GM12873 (cell line): Measurements from ENCODE around the gene FAM234A.

Experiments used
- TF ChIP-seq, protein P1 (sequence below): IDR thresholded peaks from 2 replicates; pipeline ENCODE4 v1.5.1; 2012; ENCODE audit warnings: low read depth, mild to moderate bottlenecking, moderate library complexity, low read length, control low read depth; ENCODE audit not compliant: insufficient read depth; ENCODE audit errors: missing control alignments

Gene FAM234A

GRCh38 chr16:243348-243747 lies 8.7 kb downstream of the FAM234A start:
- TF ChIP-seq, protein P1, sequence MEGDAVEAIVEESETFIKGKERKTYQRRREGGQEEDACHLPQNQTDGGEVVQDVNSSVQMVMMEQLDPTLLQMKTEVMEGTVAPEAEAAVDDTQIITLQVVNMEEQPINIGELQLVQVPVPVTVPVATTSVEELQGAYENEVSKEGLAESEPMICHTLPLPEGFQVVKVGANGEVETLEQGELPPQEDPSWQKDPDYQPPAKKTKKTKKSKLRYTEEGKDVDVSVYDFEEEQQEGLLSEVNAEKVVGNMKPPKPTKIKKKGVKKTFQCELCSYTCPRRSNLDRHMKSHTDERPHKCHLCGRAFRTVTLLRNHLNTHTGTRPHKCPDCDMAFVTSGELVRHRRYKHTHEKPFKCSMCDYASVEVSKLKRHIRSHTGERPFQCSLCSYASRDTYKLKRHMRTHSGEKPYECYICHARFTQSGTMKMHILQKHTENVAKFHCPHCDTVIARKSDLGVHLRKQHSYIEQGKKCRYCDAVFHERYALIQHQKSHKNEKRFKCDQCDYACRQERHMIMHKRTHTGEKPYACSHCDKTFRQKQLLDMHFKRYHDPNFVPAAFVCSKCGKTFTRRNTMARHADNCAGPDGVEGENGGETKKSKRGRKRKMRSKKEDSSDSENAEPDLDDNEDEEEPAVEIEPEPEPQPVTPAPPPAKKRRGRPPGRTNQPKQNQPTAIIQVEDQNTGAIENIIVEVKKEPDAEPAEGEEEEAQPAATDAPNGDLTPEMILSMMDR, result no peak

DNA sequence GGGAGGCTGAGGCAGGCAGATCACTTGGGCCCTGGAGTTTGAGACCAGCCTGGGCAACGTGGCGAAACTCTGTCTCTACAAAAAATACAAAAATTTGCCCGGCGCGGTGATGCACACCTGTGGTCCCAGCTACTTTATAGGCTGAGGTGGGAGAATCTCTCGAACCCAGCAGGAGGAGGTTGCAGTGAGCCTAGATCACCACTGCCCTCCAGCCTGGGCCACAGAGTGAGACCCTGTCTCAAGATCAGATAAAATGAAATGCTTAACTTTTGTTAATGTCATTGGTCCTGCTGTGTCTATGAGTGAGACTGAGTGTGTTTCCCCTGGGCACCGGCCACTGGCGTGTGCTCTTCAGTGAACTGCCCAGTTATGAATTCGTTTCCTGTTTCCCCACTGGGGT lies 10.5 kb downstream of the FAM234A start:
- TF ChIP-seq, protein P1, result no peak

GRCh38 chr16:247027-247426 lies 12.4 kb downstream of the FAM234A start:
- TF ChIP-seq, protein P1, result no peak

- TF ChIP-seq, protein P1, result no peak
Measured at GRCh38 chr16:249431-249830, 14.8 kb downstream of the FAM234A start.

GRCh38 chr16:252366-253337 lies 18.0 kb downstream of the FAM234A start:
- TF ChIP-seq, protein P1, result no peak

GRCh38 chr16:253833-254232 lies 19.2 kb downstream of the FAM234A start:
- TF ChIP-seq, protein P1, result no peak

DNA sequence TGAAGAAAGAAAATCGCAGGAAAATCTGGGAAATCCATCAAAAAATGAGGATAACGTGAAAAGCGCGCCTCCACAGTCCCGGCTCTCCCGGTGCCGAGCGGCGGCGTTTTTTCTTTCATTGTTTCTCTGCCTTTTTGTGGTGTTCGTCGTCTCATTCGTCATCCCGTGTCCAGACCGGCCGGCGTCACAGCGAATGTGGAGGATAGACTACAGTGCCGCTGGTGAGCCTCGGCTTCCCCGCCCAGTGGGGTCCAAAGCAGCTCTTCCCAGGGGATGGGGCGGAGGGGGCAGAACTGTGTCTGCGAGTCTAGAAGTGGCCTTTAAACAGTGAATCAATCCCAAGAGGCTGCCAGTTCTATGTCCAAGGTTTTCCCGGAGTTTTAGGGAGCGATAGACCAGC lies 19.8 kb downstream of the FAM234A start:
- TF ChIP-seq, protein P1, result no peak
